Measurements from ENCODE around the gene NUDT19. TPM values are rescaled to one million over a fixed set of nuclear protein-coding genes. Genes with fewer than 3 reads are reported as not detected.

Gene NUDT19
- total and polyA plus RNA-seq, 9 of the 15 experiments (the other 6 are each of a cell fraction or from before 2014, with no cell fraction given), result 9.6 to 38.6 (median 14.4) TPM

DNA sequence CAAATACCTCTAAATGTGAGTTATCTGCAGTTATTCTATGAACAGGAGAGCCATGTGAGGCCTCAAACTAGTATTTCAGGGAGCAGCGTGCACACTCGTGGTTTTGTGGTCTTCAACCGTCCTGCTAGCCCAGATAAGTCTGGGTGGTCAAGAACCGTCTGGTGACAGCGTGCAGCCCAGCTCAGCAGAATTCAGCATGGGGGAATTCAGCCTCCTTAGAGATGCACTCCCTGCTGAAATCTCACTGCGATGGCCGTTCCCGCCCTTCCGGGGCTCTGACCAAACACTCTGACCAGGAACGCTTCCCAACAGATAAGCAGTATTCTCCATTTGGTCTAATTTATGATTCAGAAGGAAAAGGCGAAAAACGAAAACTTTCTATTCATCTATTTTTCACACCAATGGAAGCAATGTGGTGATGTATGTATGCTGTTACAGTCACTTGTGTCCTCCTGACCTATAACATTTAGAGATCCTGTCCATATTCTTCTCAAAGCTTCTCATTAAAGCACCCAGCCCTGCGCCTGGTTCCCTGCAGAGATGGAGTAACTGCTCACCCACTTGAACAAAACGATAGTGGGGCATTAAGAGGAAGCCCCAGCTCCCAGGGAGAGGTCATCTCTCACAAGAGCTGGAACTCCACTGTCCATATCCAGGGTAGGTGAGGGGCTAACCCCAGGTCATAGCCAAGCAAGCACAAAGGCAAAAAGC is 19.6 kb upstream of the NUDT19 start (continued):
- TF ChIP-seq HDAC3 (IDR thresholded peaks at IDR 0.05; ENCODE audit: borderline replicate concordance, partially characterized antibody) (peak; percentile 86), SAFB (IDR thresholded peaks at IDR 0.05; ENCODE audit: borderline replicate concordance, low read depth, low read length) (no peak), SRF (CRISPR knock-in tag; IDR thresholded peaks at IDR 0.05) (no peak), NFXL1 (CRISPR knock-in tag; IDR thresholded peaks at IDR 0.05) (no peak), CXXC5 (CRISPR knock-in tag; IDR thresholded peaks at IDR 0.05) (peak; percentile 87), ZFP36 (IDR thresholded peaks at IDR 0.05; ENCODE audit: low read depth, low read length, partially characterized antibody) (peak; percentile 59), ELF2 (CRISPR knock-in tag; IDR thresholded peaks at IDR 0.05) (no peak), BDP1 (IDR thresholded peaks at IDR 0.05; ENCODE audit: insufficient read depth, insufficient read length) (no peak), C11orf30 (IDR thresholded peaks at IDR 0.05; ENCODE audit: low read depth) (peak; percentile 84), ZNF217 (CRISPR knock-in tag; IDR thresholded peaks at IDR 0.05) (no peak), ZNF707 (CRISPR knock-in tag; conservative IDR thresholded peaks at IDR 0.05) (no peak), CBFA2T2 (conservative IDR thresholded peaks at IDR 0.05) (peak; percentile 82), NR2C2 (CRISPR knock-in tag; IDR thresholded peaks at IDR 0.05) (no peak), NR2C2 (tag; IDR thresholded peaks at IDR 0.05) (no peak), ZNF551 (CRISPR knock-in tag; IDR thresholded peaks at IDR 0.05) (no peak), SMAD4 (CRISPR knock-in tag; conservative IDR thresholded peaks at IDR 0.05) (peak; percentile 95), SIRT6 (IDR thresholded peaks at IDR 0.05; ENCODE audit: low read depth, low read length) (no peak), ZNF696 (CRISPR knock-in tag; conservative IDR thresholded peaks at IDR 0.05) (no peak), ILF3 (IDR thresholded peaks at IDR 0.05; ENCODE audit: borderline replicate concordance) (no peak)
- TF ChIP-seq, protein P1, sequence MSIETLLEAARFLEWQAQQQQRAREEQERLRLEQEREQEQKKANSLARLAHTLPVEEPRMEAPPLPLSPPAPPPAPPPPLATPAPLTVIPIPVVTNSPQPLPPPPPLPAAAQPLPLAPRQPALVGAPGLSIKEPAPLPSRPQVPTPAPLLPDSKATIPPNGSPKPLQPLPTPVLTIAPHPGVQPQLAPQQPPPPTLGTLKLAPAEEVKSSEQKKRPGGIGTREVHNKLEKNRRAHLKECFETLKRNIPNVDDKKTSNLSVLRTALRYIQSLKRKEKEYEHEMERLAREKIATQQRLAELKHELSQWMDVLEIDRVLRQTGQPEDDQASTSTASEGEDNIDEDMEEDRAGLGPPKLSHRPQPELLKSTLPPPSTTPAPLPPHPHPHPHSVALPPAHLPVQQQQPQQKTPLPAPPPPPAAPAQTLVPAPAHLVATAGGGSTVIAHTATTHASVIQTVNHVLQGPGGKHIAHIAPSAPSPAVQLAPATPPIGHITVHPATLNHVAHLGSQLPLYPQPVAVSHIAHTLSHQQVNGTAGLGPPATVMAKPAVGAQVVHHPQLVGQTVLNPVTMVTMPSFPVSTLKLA (conservative IDR thresholded peaks at IDR 0.05), result peak; percentile 88 to 93
- TF ChIP-seq, protein P2, sequence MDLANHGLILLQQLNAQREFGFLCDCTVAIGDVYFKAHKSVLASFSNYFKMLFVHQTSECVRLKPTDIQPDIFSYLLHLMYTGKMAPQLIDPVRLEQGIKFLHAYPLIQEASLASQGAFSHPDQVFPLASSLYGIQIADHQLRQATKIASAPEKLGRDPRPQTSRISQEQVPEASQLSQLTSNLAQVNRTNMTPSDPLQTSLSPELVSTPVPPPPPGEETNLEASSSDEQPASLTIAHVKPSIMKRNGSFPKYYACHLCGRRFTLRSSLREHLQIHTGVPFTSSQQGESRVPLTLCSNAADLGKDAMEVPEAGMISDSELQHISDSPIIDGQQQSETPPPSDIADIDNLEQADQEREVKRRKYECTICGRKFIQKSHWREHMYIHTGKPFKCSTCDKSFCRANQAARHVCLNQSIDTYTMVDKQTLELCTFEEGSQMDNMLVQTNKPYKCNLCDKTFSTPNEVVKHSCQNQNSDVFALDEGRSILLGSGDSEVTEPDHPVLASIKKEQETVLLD (IDR thresholded peaks at IDR 0.05), result peak; percentile 23; the same call in 1 of the 2 replicates
- TF ChIP-seq, protein P3, sequence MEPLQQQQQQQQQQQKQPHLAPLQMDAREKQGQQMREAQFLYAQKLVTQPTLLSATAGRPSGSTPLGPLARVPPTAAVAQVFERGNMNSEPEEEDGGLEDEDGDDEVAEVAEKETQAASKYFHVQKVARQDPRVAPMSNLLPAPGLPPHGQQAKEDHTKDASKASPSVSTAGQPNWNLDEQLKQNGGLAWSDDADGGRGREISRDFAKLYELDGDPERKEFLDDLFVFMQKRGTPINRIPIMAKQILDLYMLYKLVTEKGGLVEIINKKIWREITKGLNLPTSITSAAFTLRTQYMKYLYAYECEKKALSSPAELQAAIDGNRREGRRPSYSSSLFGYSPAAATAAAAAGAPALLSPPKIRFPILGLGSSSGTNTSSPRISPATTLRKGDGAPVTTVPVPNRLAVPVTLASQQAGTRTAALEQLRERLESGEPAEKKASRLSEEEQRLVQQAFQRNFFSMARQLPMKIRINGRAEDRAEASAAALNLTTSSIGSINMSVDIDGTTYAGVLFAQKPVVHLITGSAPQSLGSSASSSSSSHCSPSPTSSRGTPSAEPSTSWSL (CRISPR knock-in tag; IDR thresholded peaks at IDR 0.05; ENCODE audit: borderline replicate concordance), result no peak
- TF ChIP-seq, protein P4, sequence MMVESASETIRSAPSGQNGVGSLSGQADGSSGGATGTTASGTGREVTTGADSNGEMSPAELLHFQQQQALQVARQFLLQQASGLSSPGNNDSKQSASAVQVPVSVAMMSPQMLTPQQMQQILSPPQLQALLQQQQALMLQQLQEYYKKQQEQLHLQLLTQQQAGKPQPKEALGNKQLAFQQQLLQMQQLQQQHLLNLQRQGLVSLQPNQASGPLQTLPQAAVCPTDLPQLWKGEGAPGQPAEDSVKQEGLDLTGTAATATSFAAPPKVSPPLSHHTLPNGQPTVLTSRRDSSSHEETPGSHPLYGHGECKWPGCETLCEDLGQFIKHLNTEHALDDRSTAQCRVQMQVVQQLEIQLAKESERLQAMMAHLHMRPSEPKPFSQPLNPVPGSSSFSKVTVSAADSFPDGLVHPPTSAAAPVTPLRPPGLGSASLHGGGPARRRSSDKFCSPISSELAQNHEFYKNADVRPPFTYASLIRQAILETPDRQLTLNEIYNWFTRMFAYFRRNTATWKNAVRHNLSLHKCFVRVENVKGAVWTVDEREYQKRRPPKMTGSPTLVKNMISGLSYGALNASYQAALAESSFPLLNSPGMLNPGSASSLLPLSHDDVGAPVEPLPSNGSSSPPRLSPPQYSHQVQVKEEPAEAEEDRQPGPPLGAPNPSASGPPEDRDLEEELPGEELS (CRISPR knock-in tag; IDR thresholded peaks at IDR 0.05; ENCODE audit: borderline replicate concordance), result no peak

Data from K562 (cell line).